Fibroblast of pulmonary artery (primary cell): ENCODE measurements around the gene ACVRL1.

Experiments
- DNase-seq: peaks from one replicate; pipeline ENCODE4 v3.0.0-alpha.2; 2010; ENCODE audit warnings: low read depth
- H3K4me3 ChIP-seq: replicated peaks from 2 replicates; pipeline ENCODE4 v1.5.1; 2011; ENCODE audit warnings: low read depth, mild to moderate bottlenecking, control low read depth, low read length, moderate library complexity
- TF ChIP-seq, protein P1 (sequence below): IDR thresholded peaks from 2 replicates; pipeline ENCODE4 v1.5.1; 2011; ENCODE audit warnings: mild to moderate bottlenecking, control low read depth, low read length, inconsistent platforms; ENCODE audit errors: missing control alignments

The ACVRL1 gene

GRCh38 chr12:51886021-51886710 lies 21.1 kb upstream of the ACVRL1 start:
- TF ChIP-seq, protein P1, sequence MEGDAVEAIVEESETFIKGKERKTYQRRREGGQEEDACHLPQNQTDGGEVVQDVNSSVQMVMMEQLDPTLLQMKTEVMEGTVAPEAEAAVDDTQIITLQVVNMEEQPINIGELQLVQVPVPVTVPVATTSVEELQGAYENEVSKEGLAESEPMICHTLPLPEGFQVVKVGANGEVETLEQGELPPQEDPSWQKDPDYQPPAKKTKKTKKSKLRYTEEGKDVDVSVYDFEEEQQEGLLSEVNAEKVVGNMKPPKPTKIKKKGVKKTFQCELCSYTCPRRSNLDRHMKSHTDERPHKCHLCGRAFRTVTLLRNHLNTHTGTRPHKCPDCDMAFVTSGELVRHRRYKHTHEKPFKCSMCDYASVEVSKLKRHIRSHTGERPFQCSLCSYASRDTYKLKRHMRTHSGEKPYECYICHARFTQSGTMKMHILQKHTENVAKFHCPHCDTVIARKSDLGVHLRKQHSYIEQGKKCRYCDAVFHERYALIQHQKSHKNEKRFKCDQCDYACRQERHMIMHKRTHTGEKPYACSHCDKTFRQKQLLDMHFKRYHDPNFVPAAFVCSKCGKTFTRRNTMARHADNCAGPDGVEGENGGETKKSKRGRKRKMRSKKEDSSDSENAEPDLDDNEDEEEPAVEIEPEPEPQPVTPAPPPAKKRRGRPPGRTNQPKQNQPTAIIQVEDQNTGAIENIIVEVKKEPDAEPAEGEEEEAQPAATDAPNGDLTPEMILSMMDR, result no peak
- H3K4me3 ChIP-seq, result no peak overlapping the region
- DNase-seq, result peak; percentile 99

- TF ChIP-seq, protein P1, result no peak
- no peak within 1 kb of the TSS for H3K4me3 ChIP-seq
- DNase-seq, result no peak
Observed at GRCh38 chr12:51887476-51888315, 19.6 kb upstream of the ACVRL1 start, which contains the start of gene ANKRD33. ANKRD33 (plus strand) TSS chr12:51888103; CDS start chr12:51888187, 84 bp downstream.

GRCh38 chr12:51888316-51889215 lies 18.7 kb upstream of the ACVRL1 start:
- TF ChIP-seq, protein P1, result no peak
- no peak for DNase-seq
- H3K4me3 ChIP-seq, result no peak overlapping the region

DNA sequence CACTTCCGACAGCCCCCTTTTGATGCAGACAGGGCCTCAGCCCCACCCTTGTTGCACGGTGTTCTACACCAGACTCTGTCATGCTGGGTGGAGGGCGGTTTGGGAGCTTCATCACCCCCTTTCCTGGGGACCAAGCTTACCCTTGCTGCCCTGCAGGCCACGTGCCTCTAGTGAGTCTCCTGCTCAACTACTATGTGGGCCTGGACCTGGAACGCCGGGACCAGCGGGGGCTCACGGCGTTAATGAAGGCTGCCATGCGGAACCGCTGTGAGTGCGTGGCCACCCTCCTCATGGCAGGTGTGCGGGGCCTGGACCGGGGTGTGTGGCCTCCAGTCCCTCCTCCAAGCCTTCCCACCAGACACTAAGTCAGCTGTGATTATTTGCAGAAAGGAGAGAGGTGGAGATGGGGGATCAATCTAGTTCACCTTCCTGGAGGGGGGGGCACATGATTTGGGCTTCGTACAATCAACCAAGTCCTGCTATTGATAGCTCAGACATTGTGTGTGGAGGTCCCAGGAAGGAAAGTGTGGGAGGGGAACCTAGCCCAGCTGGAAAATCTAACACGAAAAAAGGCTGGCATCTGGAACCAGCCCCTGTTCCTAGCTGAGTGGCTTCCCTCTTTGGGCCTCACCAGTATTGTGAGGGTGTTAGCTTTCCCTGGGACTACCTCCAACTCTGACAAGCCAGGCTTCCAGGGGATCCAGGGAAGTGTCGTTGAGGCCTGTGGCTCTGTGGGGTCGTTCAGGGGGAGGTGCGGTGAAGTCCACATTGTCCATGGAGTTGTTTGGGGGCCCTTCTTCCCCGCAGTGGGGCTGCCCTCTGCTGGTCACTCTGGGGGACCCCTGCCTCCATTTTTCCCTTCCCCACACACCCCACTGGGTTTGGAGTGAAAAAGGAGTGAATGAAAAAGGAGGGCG lies 17.8 kb upstream of the ACVRL1 start:
- H3K4me3 ChIP-seq, result no peak overlapping the region
- TF ChIP-seq, protein P1, result peak; percentile 32
- DNase-seq, result peak; percentile 45

GRCh38 chr12:51890133-51890464 lies 17.2 kb upstream of the ACVRL1 start:
- no peak overlapping the region for H3K4me3 ChIP-seq
- no peak for DNase-seq
- TF ChIP-seq, protein P1, result no peak
